ENCODE measurements around the gene RANBP3L. TPM values are rescaled to one million over a fixed set of nuclear protein-coding genes. Genes with fewer than 3 reads are reported as not detected.

Gene RANBP3L
- total RNA-seq, 1 experiment from 2014 or later: not detected

DNA sequence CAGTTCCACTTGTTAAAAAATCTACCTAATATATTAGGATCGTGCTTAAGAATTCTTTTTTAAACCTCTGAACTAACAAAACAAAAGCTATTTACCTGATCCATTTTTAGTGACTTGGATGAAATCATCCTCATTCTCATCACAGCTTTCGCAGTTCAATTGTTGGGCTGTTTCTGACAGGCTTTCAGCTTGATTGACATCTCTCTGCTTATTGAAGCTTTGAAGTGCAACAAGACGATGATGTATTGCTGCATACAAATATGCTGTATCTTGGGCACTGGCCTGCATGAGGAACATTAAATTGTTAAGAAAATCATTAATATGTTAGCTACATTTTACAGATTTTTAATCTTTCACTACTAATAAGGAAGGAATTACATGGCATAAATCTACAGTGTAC is 50.5 kb downstream of the RANBP3L start:
- no peak overlapping the region for H2BK120ac ChIP-seq (ENCODE audit: low read depth, low read length, poor library complexity, severe bottlenecking)
- no peak overlapping the region for H3K27ac Mint-ChIP-seq
- H3K4me3 Mint-ChIP-seq: no peak overlapping the region
- no peak overlapping the region for H3K4ac ChIP-seq (ENCODE audit: low read depth, low read length)
- no peak for TF ChIP-seq CTCF (conservative IDR thresholded peaks at IDR 0.05)
- H3K27ac ChIP-seq (ENCODE audit: insufficient read length, low read depth, low read length): no peak overlapping the region
- no peaks in the 10 kb centered on the region for H3K9me3 ChIP-seq (ENCODE audit: control insufficient read depth, low read depth, low read length)
- H3K23ac ChIP-seq (ENCODE audit: insufficient read length, low read depth, low read length): no peak overlapping the region
- H2BK12ac ChIP-seq (ENCODE audit: insufficient read length, low read depth, low read length): no peak overlapping the region
- H3K36me3 Mint-ChIP-seq (ENCODE audit: insufficient read depth in 1 of 3, low read depth in 3 of 3): no peaks in the 10 kb centered on the region
- no peaks in the 10 kb centered on the region for H3K27me3 Mint-ChIP-seq (ENCODE audit: low read depth)
- no peak overlapping the region for H4K91ac ChIP-seq (ENCODE audit: insufficient read length, low read depth, low read length)
- H3K18ac ChIP-seq (ENCODE audit: insufficient read length, low read depth, low read length): no peak overlapping the region
- H3K14ac ChIP-seq (ENCODE audit: insufficient read depth, low read length): no peak overlapping the region
- H3K79me2 ChIP-seq (ENCODE audit: insufficient read depth, low read length): no peaks in the 10 kb centered on the region
- H4K5ac ChIP-seq (ENCODE audit: insufficient read length, low read depth, low read length): no peak overlapping the region
- H4K20me1 ChIP-seq (ENCODE audit: control insufficient read depth, insufficient read depth, insufficient read length): no peaks in the 10 kb centered on the region
- H3K9ac ChIP-seq (ENCODE audit: extremely low read depth, insufficient read length, low read length): no peak overlapping the region
- H2AFZ ChIP-seq (ENCODE audit: low read length): no peak overlapping the region
- no peak overlapping the region for H3T11ph ChIP-seq (ENCODE audit: low read length)
- WGBS (ENCODE audit: extremely low coverage, insufficient read length, low lambda C conversion rate): no CpG with 5 or more reads among the region's 3 CpGs
- H3K56ac ChIP-seq (ENCODE audit: insufficient read length, low read depth, low read length): no peak overlapping the region
- H2BK20ac ChIP-seq (ENCODE audit: low read depth, low read length, poor library complexity, severe bottlenecking): no peak overlapping the region
- no peak overlapping the region for H2BK5ac ChIP-seq (ENCODE audit: insufficient read length, low read length)
- H3K23me2 ChIP-seq (ENCODE audit: insufficient read length, low read depth, low read length, poor library complexity, severe bottlenecking): no peaks in the 10 kb centered on the region
- no peaks in the 10 kb centered on the region for H3K9me3 Mint-ChIP-seq
- peaks cover 0 to 5% of the 10 kb centered on the region in 2 experiments; a peak in 1 of 4 replicates for H3K4me1 Mint-ChIP-seq
- no peaks in the 10 kb centered on the region for H3K27me3 ChIP-seq (ENCODE audit: insufficient read depth, low read length)
- no peaks in the 10 kb centered on the region for H3K4me1 ChIP-seq (ENCODE audit: insufficient read depth, low read length)
- H2BK15ac ChIP-seq (ENCODE audit: low read depth, low read length): no peak overlapping the region
- no peak overlapping the region for H2AK5ac ChIP-seq (ENCODE audit: insufficient read length, low read length)
- no peak overlapping the region for H3K4me2 ChIP-seq (ENCODE audit: insufficient read depth, insufficient read length, low read length)
- H3K79me1 ChIP-seq (ENCODE audit: insufficient read depth, low read depth, low read length, poor library complexity, severe bottlenecking): no peaks in the 10 kb centered on the region
- DNase-seq: no peak
- H4K8ac ChIP-seq (replicated peaks; ENCODE audit: insufficient read length, low read depth, low read length): no peak overlapping the region
